LNCAP (cell line): ENCODE data around the gene DNAJC27.

Source experiments
- CTCF ChIP-seq: fragments of 450-650 bp; IDR thresholded peaks from 2 replicates; pipeline ENCODE4 v1.5.1; 2017; ENCODE audit warnings: mild to moderate bottlenecking

The DNAJC27 gene

GRCh38 chr2:24917731-24918325 is 53.9 kb downstream of the DNAJC27 start:
- TF ChIP-seq CTCF: no peak

- TF ChIP-seq CTCF: no peak
Measured at GRCh38 chr2:24917086-24917485, 54.7 kb downstream of the DNAJC27 start.

GRCh38 chr2:24915796-24916195 is 56.0 kb downstream of the DNAJC27 start:
- TF ChIP-seq CTCF: no peak

GRCh38 chr2:24915175-24915574 is 56.6 kb downstream of the DNAJC27 start:
- TF ChIP-seq CTCF: no peak

GRCh38 chr2:24914713-24915112 is 57.0 kb downstream of the DNAJC27 start:
- no peak for TF ChIP-seq CTCF

GRCh38 chr2:24913911-24914310 is 57.8 kb downstream of the DNAJC27 start:
- TF ChIP-seq CTCF: no peak

GRCh38 chr2:24912986-24913385 is 58.8 kb downstream of the DNAJC27 start:
- TF ChIP-seq CTCF: no peak

GRCh38 chr2:24912523-24912922 is 59.2 kb downstream of the DNAJC27 start:
- TF ChIP-seq CTCF: no peak
